ENCODE data around the gene GPR37L1. TPM values are rescaled to one million over a fixed set of nuclear protein-coding genes. Genes with fewer than 3 reads are reported as not detected.
A peak's percentile ranks its signal among the peaks of the same experiment; 100 is the strongest.

Gene GPR37L1
- total RNA-seq, 2 experiments from 2014 or later: 0.03 TPM; not detected in 1

DNA sequence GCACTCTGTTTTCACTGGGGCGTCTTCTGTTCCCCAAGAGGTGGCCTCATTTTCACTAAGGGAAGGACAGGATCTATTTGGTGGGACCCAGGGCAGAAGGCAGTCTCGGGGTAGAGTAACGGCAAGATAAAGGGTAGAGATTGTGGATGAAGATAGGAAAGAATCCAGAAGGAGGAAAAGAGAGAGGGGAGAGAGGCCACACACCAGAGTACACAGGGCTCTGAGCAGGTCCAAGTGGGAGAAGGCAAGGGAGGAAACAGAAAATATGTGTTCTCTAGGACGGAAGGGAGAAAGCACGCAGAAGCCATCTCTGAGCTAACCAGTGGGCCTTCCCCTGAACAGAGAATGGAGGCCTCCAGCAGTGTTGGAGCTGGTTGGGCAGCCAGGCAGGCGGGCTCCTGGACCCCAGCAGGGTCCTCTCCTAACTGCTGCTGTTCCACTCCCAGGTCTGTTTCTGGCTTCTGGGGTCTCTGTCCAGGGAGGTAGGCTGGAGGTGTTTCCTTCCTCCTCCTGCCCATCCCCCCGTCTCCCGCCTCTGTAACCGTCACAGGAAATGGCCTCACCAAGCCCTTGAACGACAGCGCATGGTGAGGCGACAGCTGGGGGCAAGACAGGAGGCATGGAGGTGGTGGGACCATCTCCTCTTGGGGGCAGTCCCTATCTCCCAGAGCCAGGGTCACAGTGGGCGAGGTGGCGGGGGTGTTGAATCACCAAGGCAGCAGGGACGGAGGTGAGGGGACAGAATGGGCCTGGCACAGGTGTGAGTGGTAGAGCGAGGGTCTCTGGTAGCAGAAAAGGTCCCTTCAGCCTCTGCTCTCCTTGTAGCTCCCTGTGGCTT lies 37.0 kb downstream of the GPR37L1 start:
- ChIA-PET POLR2A (interaction anchor here (1.2 to 1.9 kb wide), 3 partner anchors 14 to 24 kb away, joined by 4 to 11 read pairs (median 7); partner anchors contain the start of gene ARL8A), CTCF (ENCODE audit: unreplicated experiment) (no interaction called here)
- Histone ChIP-seq H3K79me2 (ENCODE audit: insufficient read depth, low read depth, low read length) (peaks cover 30% of the 10 kb centered on the region; the same call in 1 of the 2 replicates), H3K4me1 (ENCODE audit: insufficient read depth, low read length, poor library complexity, severe bottlenecking) (peaks cover 98% of the 10 kb centered on the region), H2AFZ (ENCODE audit: low read length) (peak overlapping the region; percentile 24; the same call in 1 of the 2 replicates), H3K4me3 (ENCODE audit: low read depth, low read length, poor library complexity, severe bottlenecking) (peak overlapping the region; percentile 73), H3K4me2 (ENCODE audit: low read length) (peak overlapping the region; percentile 95), H3K27ac (ENCODE audit: low read depth, low read length, poor library complexity, severe bottlenecking) (peak overlapping the region; percentile 89), H4K20me1 (ENCODE audit: insufficient read depth, low read length) (no peaks in the 10 kb centered on the region), H3K9me2 (ENCODE audit: insufficient read depth, low read length) (no peaks in the 10 kb centered on the region), H3K36me3 (ENCODE audit: insufficient read depth, low read length) (peaks cover 32% of the 10 kb centered on the region), H3K9me3 (ENCODE audit: low read length) (no peaks in the 10 kb centered on the region)
- peak; percentile 76 for DNase-seq (ENCODE audit: low spot score)
- BruUV-seq (replicated peaks): no TSS peak
- intact Hi-C loops (cut with micrococcal nuclease; ENCODE audit: unreplicated experiment): no loop called here
- TF ChIP-seq, protein P1, sequence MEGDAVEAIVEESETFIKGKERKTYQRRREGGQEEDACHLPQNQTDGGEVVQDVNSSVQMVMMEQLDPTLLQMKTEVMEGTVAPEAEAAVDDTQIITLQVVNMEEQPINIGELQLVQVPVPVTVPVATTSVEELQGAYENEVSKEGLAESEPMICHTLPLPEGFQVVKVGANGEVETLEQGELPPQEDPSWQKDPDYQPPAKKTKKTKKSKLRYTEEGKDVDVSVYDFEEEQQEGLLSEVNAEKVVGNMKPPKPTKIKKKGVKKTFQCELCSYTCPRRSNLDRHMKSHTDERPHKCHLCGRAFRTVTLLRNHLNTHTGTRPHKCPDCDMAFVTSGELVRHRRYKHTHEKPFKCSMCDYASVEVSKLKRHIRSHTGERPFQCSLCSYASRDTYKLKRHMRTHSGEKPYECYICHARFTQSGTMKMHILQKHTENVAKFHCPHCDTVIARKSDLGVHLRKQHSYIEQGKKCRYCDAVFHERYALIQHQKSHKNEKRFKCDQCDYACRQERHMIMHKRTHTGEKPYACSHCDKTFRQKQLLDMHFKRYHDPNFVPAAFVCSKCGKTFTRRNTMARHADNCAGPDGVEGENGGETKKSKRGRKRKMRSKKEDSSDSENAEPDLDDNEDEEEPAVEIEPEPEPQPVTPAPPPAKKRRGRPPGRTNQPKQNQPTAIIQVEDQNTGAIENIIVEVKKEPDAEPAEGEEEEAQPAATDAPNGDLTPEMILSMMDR (conservative IDR thresholded peaks at IDR 0.05; ENCODE audit: low read length): peak; percentile 47; the same call in 1 of the 2 replicates
- TF ChIP-seq EZH2phosphoT487 (IDR thresholded peaks at IDR 0.05; ENCODE audit: borderline replicate concordance, low read depth, low read length): no peak

DNA sequence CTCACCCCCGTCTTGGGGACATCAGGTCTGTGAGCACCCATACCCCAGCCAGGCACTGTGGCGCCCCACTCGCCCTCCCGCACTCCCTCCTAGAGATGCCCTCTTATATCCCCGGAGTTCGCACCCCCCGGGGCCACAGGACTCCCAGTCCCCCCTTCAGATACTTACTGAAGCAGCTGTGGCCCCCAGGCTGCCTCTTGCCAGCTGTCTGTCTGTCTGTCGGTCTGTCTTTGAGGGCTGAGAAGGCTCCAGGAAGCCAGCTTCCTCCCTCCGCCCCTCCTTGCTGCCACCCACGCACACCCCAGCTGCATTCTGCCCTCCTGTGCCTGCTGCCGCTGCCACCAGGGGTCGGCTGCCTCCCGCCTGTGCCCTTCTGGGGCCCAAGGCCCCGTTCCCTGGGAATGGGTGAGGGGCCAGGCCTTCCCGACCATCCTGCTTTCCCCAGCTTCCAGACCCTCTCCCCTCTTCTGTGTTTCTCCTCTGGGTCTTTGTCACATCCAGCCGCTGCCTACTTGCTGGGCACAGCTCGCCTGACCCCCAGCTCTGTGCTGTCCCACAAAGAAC lies 37.7 kb downstream of the GPR37L1 start, which contains the start of gene PTPN7:
PTPN7 (minus strand) TSS at position 226 of the 564 bp plus-strand sequence. CDS start 1,200 bp downstream, outside the sequence.
- POLR2A ChIA-PET: interaction anchor here (0.7 to 1.9 kb wide), 5 partner anchors 14 to 206 kb away, joined by 3 to 11 read pairs (median 4); partner anchors contain the start of gene ARL8A
- intact Hi-C loops (cut with micrococcal nuclease; ENCODE audit: unreplicated experiment): no loop called here

More for the DNA sequence above, 37.7 kb downstream of the GPR37L1 start, which contains the start of gene PTPN7:
- Histone ChIP-seq H3K4me3 (ENCODE audit: low read depth, low read length, poor library complexity, severe bottlenecking) (peak within 1 kb of the TSS; percentile 73), H4K20me1 (ENCODE audit: insufficient read depth, low read length) (no peaks in the 10 kb centered on the region), H2AFZ (ENCODE audit: low read length) (peak within 1 kb of the TSS; percentile 24; the same call in 1 of the 2 replicates), H3K79me2 (ENCODE audit: insufficient read depth, low read depth, low read length) (peaks cover 30% of the 10 kb centered on the region; the same call in 1 of the 2 replicates), H3K9me2 (ENCODE audit: insufficient read depth, low read length) (no peaks in the 10 kb centered on the region), H3K4me1 (ENCODE audit: insufficient read depth, low read length, poor library complexity, severe bottlenecking) (peaks cover 98% of the 10 kb centered on the region), H3K36me3 (ENCODE audit: insufficient read depth, low read length) (peaks cover 25% of the 10 kb centered on the region), H3K4me2 (ENCODE audit: low read length) (peak within 1 kb of the TSS; percentile 95), H3K9me3 (ENCODE audit: low read length) (no peaks in the 10 kb centered on the region), H3K27ac (ENCODE audit: low read depth, low read length, poor library complexity, severe bottlenecking) (peak within 1 kb of the TSS; percentile 89)
- CTCF ChIA-PET (ENCODE audit: unreplicated experiment): interaction anchor here (0.5 to 0.6 kb wide), 2 partner anchors 1015 to 1140 kb away, joined by 3 read pairs; no protein-coding TSS in a partner anchor
- TF ChIP-seq EZH2phosphoT487 (IDR thresholded peaks at IDR 0.05; ENCODE audit: borderline replicate concordance, low read depth, low read length): no peak
- TF ChIP-seq, protein P1 (conservative IDR thresholded peaks at IDR 0.05; ENCODE audit: low read length): peak; percentile 63
- DNase-seq (ENCODE audit: low spot score): peak; percentile 69
- BruUV-seq (replicated peaks): TSS peak; percentile 72

Measured in OCI-LY7 (cell line).